AG09309 (cell line): ENCODE results near the gene TSC1.

Experiments
- DNase-seq: peaks from one replicate; pipeline ENCODE4 v3.0.0-alpha.2; 2010; ENCODE audit warnings: low read depth
- H3K4me3 ChIP-seq: 2 replicates; pipeline ENCODE4 v1.5.1; 2011; ENCODE audit warnings: mild to moderate bottlenecking, low read depth, low read length, moderate library complexity; ENCODE audit not compliant: control insufficient read depth
- CTCF ChIP-seq: IDR thresholded peaks from 2 replicates; pipeline ENCODE4 v1.5.1; 2011; ENCODE audit warnings: mild to moderate bottlenecking, low read depth, low read length, inconsistent platforms; ENCODE audit not compliant: insufficient read depth, control insufficient read depth; ENCODE audit errors: missing control alignments

The TSC1 gene

GRCh38 chr9:132914924-132915323 is 29.5 kb downstream of the TSC1 start:
- H3K4me3 ChIP-seq: no peak overlapping the region
- no peak for TF ChIP-seq CTCF
- no peak for DNase-seq

- no peak overlapping the region for H3K4me3 ChIP-seq
- TF ChIP-seq CTCF: no peak
- DNase-seq: no peak
Measured at GRCh38 chr9:132912131-132912530, 32.3 kb downstream of the TSC1 start.

GRCh38 chr9:132910376-132910775 is 34.0 kb downstream of the TSC1 start:
- no peak for TF ChIP-seq CTCF
- H3K4me3 ChIP-seq: no peak overlapping the region
- no peak for DNase-seq

GRCh38 chr9:132909311-132909710 is 35.1 kb downstream of the TSC1 start:
- no peak for TF ChIP-seq CTCF
- DNase-seq: no peak
- H3K4me3 ChIP-seq: no peak overlapping the region

- TF ChIP-seq CTCF: no peak
- H3K4me3 ChIP-seq: no peak overlapping the region
- DNase-seq: no peak
Measured at GRCh38 chr9:132908635-132909034, 35.8 kb downstream of the TSC1 start.

GRCh38 chr9:132905726-132906125 is 38.7 kb downstream of the TSC1 start:
- no peak for DNase-seq
- TF ChIP-seq CTCF: no peak

More at GRCh38 chr9:132905726-132906125, 38.7 kb downstream of the TSC1 start:
- no peak overlapping the region for H3K4me3 ChIP-seq
